BJ (cell line): ENCODE results near the gene C1QL2. TPM values are rescaled to one million over a fixed set of nuclear protein-coding genes. Genes with fewer than 3 reads are reported as not detected.

Experiments
- CTCF ChIA-PET: fragments of 350-600 bp; formaldehyde crosslinking; extraction: SDS; loops from one replicate; lab custom pipeline; 2021; ENCODE audit warnings: antibody characterized with exemption, inconsistent platforms; lab: Yijun Ruan, JAX
- POLR2A ChIA-PET: fragments of 300-600 bp; sonication (Branson Sonifier 250); formaldehyde crosslinking; extraction: SDS; loops from one replicate; lab custom pipeline; 2021; ENCODE audit warnings: antibody characterized with exemption; lab: Charles Lee
- DNase-seq: peaks from one replicate; pipeline ENCODE4 v3.0.0-alpha.2; 2011; ENCODE audit warnings: low read depth
- H3K27me3 ChIP-seq: 2 replicates; pipeline ENCODE4 v1.6.0; 2011; ENCODE audit warnings: low read length; ENCODE audit not compliant: control insufficient read depth, insufficient read depth
- H3K36me3 ChIP-seq: 2 replicates; pipeline ENCODE4 v1.5.1; 2011; ENCODE audit warnings: low read length; ENCODE audit not compliant: control insufficient read depth, insufficient read depth
- H3K4me3 ChIP-seq: 2 replicates; pipeline ENCODE4 v1.5.1; 2011; ENCODE audit warnings: low read depth, mild to moderate bottlenecking, control low read depth, low read length
- CTCF ChIP-seq: IDR thresholded peaks from 2 replicates; pipeline ENCODE4 v1.5.1; 2011; ENCODE audit warnings: low read depth, mild to moderate bottlenecking, control low read depth, inconsistent platforms, low read length, moderate library complexity; ENCODE audit not compliant: insufficient read depth
- polyA plus RNA-seq: library from polyadenylated mRNA; depleted of rRNA; stranded (reverse); fragments of >200 nt; gene quantifications from 2 replicates; pipeline ENCODE4 v1.2.3, GENCODE V29; 2011; rRNA removed
- small RNA-seq: library from RNA; depleted of rRNA; stranded (forward); fragments of <200 nt; gene quantifications from one replicate; pipeline ENCODE3, GENCODE V24; 2012; ENCODE audit warnings: low replicate concordance, low read depth; ENCODE audit not compliant: insufficient read length

Gene C1QL2
- polyA plus RNA-seq, 1 experiment, result not detected

GRCh38 chr2:119109866-119110265 lies 48.7 kb downstream of the C1QL2 start:
- Histone ChIP-seq H3K27me3 (no peaks in the 10 kb centered on the region), H3K36me3 (no peaks in the 10 kb centered on the region), H3K4me3 (no peak overlapping the region)
- no peak for TF ChIP-seq CTCF
- ChIA-PET CTCF (no interaction called here), POLR2A (no interaction called here)
- DNase-seq, result no peak

- ChIA-PET CTCF (no interaction called here), POLR2A (no interaction called here)
- TF ChIP-seq CTCF, result no peak
- Histone ChIP-seq H3K36me3 (no peaks in the 10 kb centered on the region), H3K27me3 (no peaks in the 10 kb centered on the region), H3K4me3 (no peak overlapping the region)
- DNase-seq, result no peak
Observed at GRCh38 chr2:119108186-119108585, 50.4 kb downstream of the C1QL2 start.

- CTCF ChIA-PET, result no interaction called here
Observed at GRCh38 chr2:119106301-119106897, 52.2 kb downstream of the C1QL2 start.

More at GRCh38 chr2:119106301-119106897, 52.2 kb downstream of the C1QL2 start:
- DNase-seq, result no peak
- H3K27me3 ChIP-seq, result no peaks in the 10 kb centered on the region
- H3K36me3 ChIP-seq, result no peaks in the 10 kb centered on the region
- POLR2A ChIA-PET, result no interaction called here
- H3K4me3 ChIP-seq, result no peak overlapping the region
- no peak for TF ChIP-seq CTCF

Small RNA genes within 50 kb of the gene (small RNA-seq; reads per million reads assigned to genes)
- not detected for gene RN7SL468P

Other genes starting within 250 kb of the C1QL2 start
- gene MARCO, start 216.6 kb downstream of the C1QL2 start, polyA plus RNA-seq, result not detected in 2 replicates
- 7.7 and 13.9 TPM in 2 replicates for gene STEAP3, start 65.1 kb upstream of the C1QL2 start, polyA plus RNA-seq
- gene C2orf76, start 208.1 kb upstream of the C1QL2 start, polyA plus RNA-seq, result 7.0 and 25.0 TPM in 2 replicates
- gene DBI, start 208.2 kb upstream of the C1QL2 start, polyA plus RNA-seq, result 104 and 167 TPM in 2 replicates